KOPT-K1 (cell line): Measurements from ENCODE around the gene DSN1.

Experiments
- H3K27ac ChIP-seq: fragments of 200-600 bp; sonication (generic); 2 replicates; pipeline ENCODE4 v1.5.1; 2016; ENCODE audit warnings: antibody characterized with exemption, mild to moderate bottlenecking, low read depth, low read length; ENCODE audit not compliant: poor library complexity, severe bottlenecking
- H3K36me3 ChIP-seq: fragments of 200-600 bp; sonication (generic); 2 replicates; pipeline ENCODE4 v1.5.1; 2017; ENCODE audit warnings: antibody characterized with exemption, mild to moderate bottlenecking, low read length, moderate library complexity; ENCODE audit not compliant: insufficient read depth
- H3K9me3 ChIP-seq: fragments of 200-600 bp; sonication (generic); 2 replicates; pipeline ENCODE4 v1.5.1; 2017; ENCODE audit warnings: antibody characterized with exemption, low read length, mild to moderate bottlenecking; ENCODE audit not compliant: insufficient read depth, poor library complexity, severe bottlenecking

The DSN1 gene

GRCh38 chr20:36752582-36752981 lies 21.0 kb downstream of the DSN1 start:
- H3K9me3 ChIP-seq: no peaks in the 10 kb centered on the region
- no peak overlapping the region for H3K27ac ChIP-seq
- H3K36me3 ChIP-seq: peaks cover 80% of the 10 kb centered on the region

- Histone ChIP-seq H3K27ac (peak within 1 kb of the TSS; percentile 58), H3K36me3 (peaks cover 15% of the 10 kb centered on the region), H3K9me3 (no peaks in the 10 kb centered on the region)
Measured at GRCh38 chr20:36745927-36746659, 27.5 kb downstream of the DSN1 start, which contains the start of gene NDRG3. TSS of gene NDRG3 (minus strand) at chr20:36746090. CDS start at chr20:36721735, 24,355 bp downstream.

- Histone ChIP-seq H3K27ac (peak overlapping the region; percentile 17), H3K9me3 (no peaks in the 10 kb centered on the region), H3K36me3 (peaks cover 8% of the 10 kb centered on the region)
Measured at GRCh38 chr20:36745234-36745926, 28.2 kb downstream of the DSN1 start.

GRCh38 chr20:36744764-36745191 lies 28.8 kb downstream of the DSN1 start:
- Histone ChIP-seq H3K9me3 (no peaks in the 10 kb centered on the region), H3K27ac (no peak overlapping the region), H3K36me3 (peaks cover 2% of the 10 kb centered on the region; the same call in 1 of the 2 replicates)

- Histone ChIP-seq H3K27ac (no peak overlapping the region), H3K9me3 (no peaks in the 10 kb centered on the region)
Measured at GRCh38 chr20:36744243-36744642, 29.3 kb downstream of the DSN1 start.

GRCh38 chr20:36742558-36742957 lies 31.0 kb downstream of the DSN1 start:
- H3K36me3 ChIP-seq: no peaks in the 10 kb centered on the region
- no peaks in the 10 kb centered on the region for H3K9me3 ChIP-seq
- H3K27ac ChIP-seq: no peak overlapping the region

More at GRCh38 chr20:36744243-36744642, 29.3 kb downstream of the DSN1 start:
- H3K36me3 ChIP-seq: no peaks in the 10 kb centered on the region

- Histone ChIP-seq H3K9me3 (no peaks in the 10 kb centered on the region), H3K27ac (no peak overlapping the region), H3K36me3 (no peaks in the 10 kb centered on the region)
Measured at GRCh38 chr20:36741072-36741471, 32.5 kb downstream of the DSN1 start.

- Histone ChIP-seq H3K27ac (peak overlapping the region; percentile 4), H3K36me3 (no peaks in the 10 kb centered on the region), H3K9me3 (no peaks in the 10 kb centered on the region)
Measured at GRCh38 chr20:36737183-36737499, 36.4 kb downstream of the DSN1 start.

GRCh38 chr20:36736451-36737182 lies 36.9 kb downstream of the DSN1 start:
- H3K9me3 ChIP-seq: no peaks in the 10 kb centered on the region
- H3K36me3 ChIP-seq: no peaks in the 10 kb centered on the region
- peak overlapping the region; percentile 4 for H3K27ac ChIP-seq

GRCh38 chr20:36732456-36732855 lies 41.1 kb downstream of the DSN1 start:
- Histone ChIP-seq H3K36me3 (no peaks in the 10 kb centered on the region), H3K9me3 (no peaks in the 10 kb centered on the region), H3K27ac (peak overlapping the region; percentile 44)

GRCh38 chr20:36728986-36729385 lies 44.6 kb downstream of the DSN1 start:
- H3K27ac ChIP-seq: no peak overlapping the region
- H3K9me3 ChIP-seq: no peaks in the 10 kb centered on the region
- H3K36me3 ChIP-seq: no peaks in the 10 kb centered on the region

GRCh38 chr20:36726168-36726567 lies 47.4 kb downstream of the DSN1 start:
- H3K27ac ChIP-seq: no peak overlapping the region
- no peaks in the 10 kb centered on the region for H3K9me3 ChIP-seq
- H3K36me3 ChIP-seq: no peaks in the 10 kb centered on the region

GRCh38 chr20:36720510-36720909 lies 53.1 kb downstream of the DSN1 start:
- H3K9me3 ChIP-seq: no peaks in the 10 kb centered on the region

GRCh38 chr20:36717657-36718056 lies 55.9 kb downstream of the DSN1 start:
- Histone ChIP-seq H3K36me3 (no peaks in the 10 kb centered on the region), H3K9me3 (no peaks in the 10 kb centered on the region), H3K27ac (no peak overlapping the region)

More at GRCh38 chr20:36720510-36720909, 53.1 kb downstream of the DSN1 start:
- Histone ChIP-seq H3K27ac (no peak overlapping the region), H3K36me3 (no peaks in the 10 kb centered on the region)

GRCh38 chr20:36717021-36717420 lies 56.5 kb downstream of the DSN1 start:
- H3K9me3 ChIP-seq: no peaks in the 10 kb centered on the region
- H3K27ac ChIP-seq: no peak overlapping the region
- no peaks in the 10 kb centered on the region for H3K36me3 ChIP-seq
